Esophagus squamous epithelium (tissue), 4 donors: ENCODE measurements around the gene ARL4C.

ENCODE experiments used
- POLR2A ChIP-seq, 4 donors: fragments of 450-650 bp; IDR thresholded peaks; one replicate each; pipeline ENCODE4 v1.6.1; 2017; ENCODE audit warnings: antibody characterized with exemption in 4 of 4, mild to moderate bottlenecking in 4 of 4, moderate library complexity in 3 of 4
- TF ChIP-seq, protein P1 (sequence below), 6 experiments: fragments of 450-650 bp in 4 of 6; fragments of 200-600 bp in 2 of 6; sonication (generic) in 2 of 6; IDR thresholded peaks; one replicate each; pipeline ENCODE4 v1.5.1; 2016 to 2019; ENCODE audit warnings: antibody characterized with exemption in 6 of 6, mild to moderate bottlenecking in 4 of 6, moderate library complexity in 4 of 6

DNA sequence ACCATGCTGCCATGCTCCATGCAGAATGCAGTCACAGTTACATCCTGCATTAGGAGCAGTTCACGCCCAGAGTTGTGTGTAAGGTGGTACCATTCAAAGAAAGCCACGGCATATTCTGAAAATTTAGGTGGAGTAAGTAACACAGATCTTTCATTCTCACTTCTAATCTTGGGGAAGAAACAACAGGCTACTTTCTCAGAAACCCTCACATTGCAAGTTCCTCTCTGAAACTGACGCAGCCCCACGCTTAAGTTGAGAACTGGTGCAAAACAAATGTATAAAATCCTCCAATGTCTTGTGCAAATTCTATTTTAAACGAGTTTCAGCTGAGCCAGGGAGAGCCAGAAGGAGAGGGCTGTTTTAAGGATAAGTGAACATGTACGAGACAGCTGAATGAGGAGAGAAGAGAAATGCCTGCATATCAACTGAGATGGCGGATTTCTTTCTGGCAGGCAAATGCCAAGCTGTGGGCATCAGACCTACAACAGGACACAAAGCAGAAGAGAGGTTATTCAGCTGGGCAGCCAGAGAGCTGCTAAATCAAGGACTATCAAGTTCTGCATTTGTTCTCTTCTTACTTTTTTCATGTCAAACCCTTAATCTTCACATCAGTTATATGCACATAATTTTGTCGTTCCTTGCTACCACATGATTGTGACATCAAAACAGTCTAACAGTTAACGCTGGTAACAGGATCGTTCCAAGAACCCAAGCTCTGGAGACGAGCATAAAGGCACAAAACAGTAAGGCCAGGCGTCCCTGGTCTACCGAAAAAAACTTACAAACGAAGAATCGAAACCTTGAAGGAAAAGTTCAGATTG lies 6.4 kb downstream of the ARL4C start:
- TF ChIP-seq, protein P1, sequence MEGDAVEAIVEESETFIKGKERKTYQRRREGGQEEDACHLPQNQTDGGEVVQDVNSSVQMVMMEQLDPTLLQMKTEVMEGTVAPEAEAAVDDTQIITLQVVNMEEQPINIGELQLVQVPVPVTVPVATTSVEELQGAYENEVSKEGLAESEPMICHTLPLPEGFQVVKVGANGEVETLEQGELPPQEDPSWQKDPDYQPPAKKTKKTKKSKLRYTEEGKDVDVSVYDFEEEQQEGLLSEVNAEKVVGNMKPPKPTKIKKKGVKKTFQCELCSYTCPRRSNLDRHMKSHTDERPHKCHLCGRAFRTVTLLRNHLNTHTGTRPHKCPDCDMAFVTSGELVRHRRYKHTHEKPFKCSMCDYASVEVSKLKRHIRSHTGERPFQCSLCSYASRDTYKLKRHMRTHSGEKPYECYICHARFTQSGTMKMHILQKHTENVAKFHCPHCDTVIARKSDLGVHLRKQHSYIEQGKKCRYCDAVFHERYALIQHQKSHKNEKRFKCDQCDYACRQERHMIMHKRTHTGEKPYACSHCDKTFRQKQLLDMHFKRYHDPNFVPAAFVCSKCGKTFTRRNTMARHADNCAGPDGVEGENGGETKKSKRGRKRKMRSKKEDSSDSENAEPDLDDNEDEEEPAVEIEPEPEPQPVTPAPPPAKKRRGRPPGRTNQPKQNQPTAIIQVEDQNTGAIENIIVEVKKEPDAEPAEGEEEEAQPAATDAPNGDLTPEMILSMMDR (IDR thresholded peaks at IDR 0.05) = no peak
- no peak for TF ChIP-seq POLR2A (IDR thresholded peaks at IDR 0.05)
